ENCODE results near the gene MKNK1. TPM values are rescaled to one million over a fixed set of nuclear protein-coding genes. Genes with fewer than 3 reads are reported as not detected.
"Not testable (repeated sequence)": the region's sequence is repeated elsewhere in the genome, so short reads cannot be mapped to it uniquely, and the experiment has no call there.

Gene MKNK1
- total RNA-seq, 1 experiment from 2014 or later: 22.7 TPM

DNA sequence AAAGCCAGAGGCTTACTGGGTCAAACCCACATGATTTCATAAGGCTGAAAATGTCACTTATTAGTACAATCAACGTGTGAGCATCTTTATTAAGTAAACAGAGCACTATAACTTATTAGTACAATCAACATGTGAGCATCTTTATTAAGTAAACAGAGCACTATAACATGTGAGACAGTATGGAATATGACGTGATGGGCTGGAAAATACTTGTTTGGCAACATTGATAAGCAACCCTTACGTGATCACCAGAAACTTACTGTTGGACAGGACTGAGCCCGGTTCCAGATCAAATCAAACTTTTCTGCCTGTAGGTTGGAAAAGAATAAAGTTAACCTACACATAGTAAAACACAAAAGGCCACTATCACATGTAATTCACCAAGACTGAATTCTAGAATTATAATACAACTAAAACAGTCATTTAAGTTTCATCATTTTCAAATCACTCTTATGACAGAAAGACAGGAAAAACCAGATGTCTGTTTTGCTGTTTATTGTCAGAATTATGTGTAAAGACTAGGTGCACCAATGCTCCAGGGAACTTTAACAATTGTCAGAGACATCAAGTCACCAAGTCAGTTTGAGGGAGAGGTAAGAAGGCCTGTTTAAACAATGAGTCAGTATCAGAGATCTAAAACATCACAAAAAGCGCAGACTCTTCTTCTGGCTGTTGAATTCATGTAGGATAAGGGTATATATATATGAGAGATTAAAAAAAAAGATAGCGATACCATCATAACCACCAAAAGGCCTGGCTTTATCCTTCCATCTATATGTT, 48.4 kb upstream of the MKNK1 start:
- POLR2A ChIA-PET: no interaction called here
- no peaks in the 10 kb centered on the region for H3K27me3 ChIP-seq (replicated peaks; ENCODE audit: control insufficient read depth, insufficient read depth, low read length)
- H3K9me3 ChIP-seq: no peaks in the 10 kb centered on the region
- Mint-ChIP-seq H3K4me1 (ENCODE audit: low read depth, unreplicated experiment) (no peaks in the 10 kb centered on the region), H3K36me3 (ENCODE audit: insufficient read depth, unreplicated experiment) (peaks cover 16% of the 10 kb centered on the region), H3K27me3 (ENCODE audit: insufficient read depth, unreplicated experiment) (no peaks in the 10 kb centered on the region), H3K4me3 (ENCODE audit: unreplicated experiment) (no peak overlapping the region), H3K27ac (ENCODE audit: unreplicated experiment) (no peak overlapping the region), H3K9me3 (ENCODE audit: unreplicated experiment) (no peaks in the 10 kb centered on the region)
- intact Hi-C loops (cut with micrococcal nuclease; ENCODE audit: unreplicated experiment): no loop called here
- DNase-seq: no peak
- BruUV-seq (replicated peaks): no TSS peak
- no peaks in the 10 kb centered on the region for H3K36me3 ChIP-seq (ENCODE audit: control insufficient read depth, insufficient read depth, low read length)
- CTCF ChIA-PET: interaction anchor here (0.6 kb wide), 1 partner anchor 72 kb away, joined by 3 read pairs; no protein-coding TSS in a partner anchor
- H3K4me3 ChIP-seq (ENCODE audit: low read depth, low read length): no peak overlapping the region
- TF ChIP-seq, protein P1, sequence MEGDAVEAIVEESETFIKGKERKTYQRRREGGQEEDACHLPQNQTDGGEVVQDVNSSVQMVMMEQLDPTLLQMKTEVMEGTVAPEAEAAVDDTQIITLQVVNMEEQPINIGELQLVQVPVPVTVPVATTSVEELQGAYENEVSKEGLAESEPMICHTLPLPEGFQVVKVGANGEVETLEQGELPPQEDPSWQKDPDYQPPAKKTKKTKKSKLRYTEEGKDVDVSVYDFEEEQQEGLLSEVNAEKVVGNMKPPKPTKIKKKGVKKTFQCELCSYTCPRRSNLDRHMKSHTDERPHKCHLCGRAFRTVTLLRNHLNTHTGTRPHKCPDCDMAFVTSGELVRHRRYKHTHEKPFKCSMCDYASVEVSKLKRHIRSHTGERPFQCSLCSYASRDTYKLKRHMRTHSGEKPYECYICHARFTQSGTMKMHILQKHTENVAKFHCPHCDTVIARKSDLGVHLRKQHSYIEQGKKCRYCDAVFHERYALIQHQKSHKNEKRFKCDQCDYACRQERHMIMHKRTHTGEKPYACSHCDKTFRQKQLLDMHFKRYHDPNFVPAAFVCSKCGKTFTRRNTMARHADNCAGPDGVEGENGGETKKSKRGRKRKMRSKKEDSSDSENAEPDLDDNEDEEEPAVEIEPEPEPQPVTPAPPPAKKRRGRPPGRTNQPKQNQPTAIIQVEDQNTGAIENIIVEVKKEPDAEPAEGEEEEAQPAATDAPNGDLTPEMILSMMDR (IDR thresholded peaks at IDR 0.05; ENCODE audit: insufficient read depth in 1 of 2, low read depth in 1 of 2, low read length in 1 of 2, severe bottlenecking in 1 of 2, unreplicated experiment in 1 of 2): no peak
- no peaks in the 10 kb centered on the region for H3K4me1 ChIP-seq

DNA sequence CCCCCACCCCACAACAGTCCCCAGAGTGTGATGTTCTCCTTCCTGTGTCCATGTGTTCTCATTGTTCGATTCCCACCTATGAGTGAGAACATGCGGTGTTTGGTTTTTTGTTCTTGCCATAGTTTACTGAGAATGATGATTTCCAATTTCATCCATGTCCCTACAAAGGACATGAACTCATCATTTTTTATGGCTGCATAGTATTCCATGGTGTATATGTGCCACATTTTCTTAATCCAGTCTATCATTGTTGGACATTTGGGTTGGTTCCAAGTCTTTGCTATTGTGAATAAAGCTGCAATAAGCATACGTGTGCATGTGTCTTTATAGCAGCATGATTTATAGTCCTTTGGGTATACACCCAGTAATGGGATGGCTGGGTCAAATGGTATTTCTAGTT, 47.1 kb upstream of the MKNK1 start:
- H3K4me1 ChIP-seq; H3K4me3 Mint-ChIP-seq (ENCODE audit: unreplicated experiment); H3K27me3 ChIP-seq (replicated peaks; ENCODE audit: control insufficient read depth, insufficient read depth, low read length); H3K9me3 ChIP-seq; H3K36me3 ChIP-seq (ENCODE audit: control insufficient read depth, insufficient read depth, low read length); H3K27ac Mint-ChIP-seq (ENCODE audit: unreplicated experiment); H3K4me3 ChIP-seq (ENCODE audit: low read depth, low read length); BruUV-seq (replicated peaks); H3K9me3 Mint-ChIP-seq (ENCODE audit: unreplicated experiment); POLR2A ChIA-PET; DNase-seq; H3K4me1 Mint-ChIP-seq (ENCODE audit: low read depth, unreplicated experiment); H3K27me3 Mint-ChIP-seq (ENCODE audit: insufficient read depth, unreplicated experiment); intact Hi-C loops (cut with micrococcal nuclease; ENCODE audit: unreplicated experiment); CTCF ChIA-PET: not testable (repeated sequence)
- H3K36me3 Mint-ChIP-seq (ENCODE audit: insufficient read depth, unreplicated experiment): peaks cover 16% of the 10 kb centered on the region

DNA sequence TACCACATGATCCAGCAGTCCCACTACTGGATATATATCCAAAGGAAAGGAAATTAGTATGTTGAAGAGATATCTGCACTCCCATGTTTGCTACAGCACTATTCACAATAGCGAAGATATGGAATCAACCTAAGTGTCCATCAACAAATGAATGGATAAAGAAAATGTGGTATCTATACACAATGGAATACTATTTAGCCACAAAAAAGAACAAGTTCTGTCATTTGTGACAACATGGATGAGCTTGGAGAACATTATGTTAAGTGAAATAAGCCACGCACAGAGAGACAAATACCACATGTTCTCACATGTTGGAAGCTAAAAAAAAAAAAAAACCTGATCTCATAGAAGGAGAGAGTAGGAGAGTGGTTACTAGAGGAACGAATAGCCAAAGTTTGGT, 46.4 kb upstream of the MKNK1 start:
- intact Hi-C loops (cut with micrococcal nuclease; ENCODE audit: unreplicated experiment): no loop called here
- ChIA-PET CTCF (interaction anchor here (0.7 kb wide), 1 partner anchor 350 kb away, joined by 3 read pairs; no protein-coding TSS in a partner anchor), POLR2A (no interaction called here)
- H3K4me1 Mint-ChIP-seq (ENCODE audit: low read depth, unreplicated experiment): no peaks in the 10 kb centered on the region
- H3K9me3 Mint-ChIP-seq (ENCODE audit: unreplicated experiment): no peaks in the 10 kb centered on the region
- no peak for DNase-seq
- H3K9me3 ChIP-seq: no peaks in the 10 kb centered on the region
- no peak overlapping the region for H3K27ac Mint-ChIP-seq (ENCODE audit: unreplicated experiment)
- no peaks in the 10 kb centered on the region for H3K27me3 Mint-ChIP-seq (ENCODE audit: insufficient read depth, unreplicated experiment)
- H3K4me3 Mint-ChIP-seq (ENCODE audit: unreplicated experiment): no peak overlapping the region
- TF ChIP-seq, protein P1 (IDR thresholded peaks at IDR 0.05; ENCODE audit: insufficient read depth in 1 of 2, low read depth in 1 of 2, low read length in 1 of 2, severe bottlenecking in 1 of 2, unreplicated experiment in 1 of 2): no peak
- H3K4me1 ChIP-seq: no peaks in the 10 kb centered on the region
- H3K27me3 ChIP-seq (replicated peaks; ENCODE audit: control insufficient read depth, insufficient read depth, low read length): no peaks in the 10 kb centered on the region
- no peak overlapping the region for H3K4me3 ChIP-seq (ENCODE audit: low read depth, low read length)
- H3K36me3 ChIP-seq (ENCODE audit: control insufficient read depth, insufficient read depth, low read length): no peaks in the 10 kb centered on the region
- no TSS peak for BruUV-seq (replicated peaks)
- peaks cover 16% of the 10 kb centered on the region for H3K36me3 Mint-ChIP-seq (ENCODE audit: insufficient read depth, unreplicated experiment)
